Measurements from ENCODE around the gene MGME1.

Gene MGME1, protein sequence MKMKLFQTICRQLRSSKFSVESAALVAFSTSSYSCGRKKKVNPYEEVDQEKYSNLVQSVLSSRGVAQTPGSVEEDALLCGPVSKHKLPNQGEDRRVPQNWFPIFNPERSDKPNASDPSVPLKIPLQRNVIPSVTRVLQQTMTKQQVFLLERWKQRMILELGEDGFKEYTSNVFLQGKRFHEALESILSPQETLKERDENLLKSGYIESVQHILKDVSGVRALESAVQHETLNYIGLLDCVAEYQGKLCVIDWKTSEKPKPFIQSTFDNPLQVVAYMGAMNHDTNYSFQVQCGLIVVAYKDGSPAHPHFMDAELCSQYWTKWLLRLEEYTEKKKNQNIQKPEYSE

DNA sequence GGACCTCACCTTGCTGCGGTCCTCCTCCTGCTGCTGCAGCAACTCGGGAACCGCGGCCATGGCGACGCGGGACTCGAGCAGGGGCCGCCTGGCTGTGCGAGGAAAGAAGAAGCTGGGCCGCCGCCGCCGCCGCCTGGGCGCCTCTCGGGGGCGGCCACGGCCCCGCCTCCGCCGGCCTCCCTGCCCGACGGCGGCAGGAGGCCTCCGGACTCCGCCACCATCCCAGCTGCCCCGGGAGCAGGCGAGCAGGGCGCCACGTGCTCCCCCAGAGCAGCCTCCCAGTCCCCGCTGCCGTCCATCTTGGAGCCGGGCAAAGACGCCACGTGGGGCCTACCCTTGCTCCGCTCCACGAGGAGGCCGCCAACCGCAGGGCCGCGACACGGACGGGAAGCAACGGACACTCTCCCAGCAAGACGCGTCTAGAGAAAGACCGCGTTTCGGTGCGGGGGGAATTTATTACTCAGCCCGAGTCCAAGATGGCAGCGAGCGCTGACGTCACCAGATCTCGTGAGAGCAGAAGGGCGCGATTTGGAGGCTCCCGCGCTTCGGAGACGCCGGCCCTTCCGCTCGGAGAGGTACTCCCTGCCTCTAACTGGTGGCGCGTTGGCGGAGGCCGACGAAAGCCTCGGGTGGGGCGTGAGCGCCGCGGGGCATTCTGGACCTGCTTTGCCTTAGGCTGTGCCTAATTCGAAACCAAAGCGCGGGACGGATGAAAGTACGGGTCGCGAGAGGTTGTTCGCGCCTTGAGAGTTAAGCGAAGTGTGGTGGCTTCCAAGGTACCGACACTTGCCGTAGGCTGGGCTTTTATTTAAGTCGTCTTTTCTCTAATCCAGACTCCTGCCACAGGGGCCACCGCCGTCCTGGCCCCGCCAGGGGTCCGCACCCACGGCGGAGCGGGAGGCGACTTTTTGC lies at the start of gene MGME1, which contains the start of gene SNX5:
Gene MGME1, plus strand, starts transcription at position 653 of the 912 bp plus-strand sequence. CDS start 842 bp downstream, outside the sequence.
Gene SNX5, minus strand, starts transcription at position 429 of the 912 bp plus-strand sequence. Its CDS starts 369 bp downstream, at position 60.
- peak; percentile 100 for DNase-seq (ENCODE audit: low spot score)

DNA sequence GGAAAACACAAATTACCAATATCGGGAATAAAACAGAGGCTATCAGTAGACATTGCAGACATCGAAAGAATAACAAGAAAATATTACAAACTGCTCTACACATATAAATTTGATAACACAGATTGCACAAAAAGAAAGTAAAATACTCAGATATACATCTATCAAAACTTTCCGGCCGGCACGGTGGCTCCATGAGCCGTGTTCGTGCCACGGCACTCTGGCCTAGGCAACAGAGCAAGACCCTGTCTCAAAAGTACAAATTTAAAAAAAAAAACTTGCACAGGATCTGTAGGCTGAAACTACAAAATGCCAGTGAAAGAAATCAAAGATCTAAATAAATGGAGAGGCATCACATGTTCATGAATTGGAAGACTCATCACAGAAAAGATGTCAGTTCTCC lies 49.7 kb upstream of the MGME1 start:
- no peak for DNase-seq (ENCODE audit: low spot score)

DNA sequence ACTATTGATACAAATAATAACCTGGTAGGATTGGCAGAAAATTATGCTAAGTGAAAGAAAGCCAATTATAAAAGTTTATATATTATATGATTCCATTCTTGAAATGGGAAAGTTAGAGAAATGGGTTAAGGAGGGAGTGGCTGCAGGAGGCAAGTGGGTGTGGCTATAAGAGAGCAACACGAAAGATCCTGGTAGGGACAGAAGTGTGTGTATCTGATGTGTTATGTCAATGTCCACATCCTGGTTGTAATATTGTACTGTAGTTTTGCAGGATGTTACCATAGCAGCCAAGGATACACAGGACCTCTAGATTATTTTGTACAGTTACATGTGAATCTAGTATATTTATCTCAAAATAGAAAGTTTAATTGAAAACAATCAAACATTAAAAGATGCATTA lies 47.0 kb upstream of the MGME1 start:
- no peak for DNase-seq (ENCODE audit: low spot score)

DNA sequence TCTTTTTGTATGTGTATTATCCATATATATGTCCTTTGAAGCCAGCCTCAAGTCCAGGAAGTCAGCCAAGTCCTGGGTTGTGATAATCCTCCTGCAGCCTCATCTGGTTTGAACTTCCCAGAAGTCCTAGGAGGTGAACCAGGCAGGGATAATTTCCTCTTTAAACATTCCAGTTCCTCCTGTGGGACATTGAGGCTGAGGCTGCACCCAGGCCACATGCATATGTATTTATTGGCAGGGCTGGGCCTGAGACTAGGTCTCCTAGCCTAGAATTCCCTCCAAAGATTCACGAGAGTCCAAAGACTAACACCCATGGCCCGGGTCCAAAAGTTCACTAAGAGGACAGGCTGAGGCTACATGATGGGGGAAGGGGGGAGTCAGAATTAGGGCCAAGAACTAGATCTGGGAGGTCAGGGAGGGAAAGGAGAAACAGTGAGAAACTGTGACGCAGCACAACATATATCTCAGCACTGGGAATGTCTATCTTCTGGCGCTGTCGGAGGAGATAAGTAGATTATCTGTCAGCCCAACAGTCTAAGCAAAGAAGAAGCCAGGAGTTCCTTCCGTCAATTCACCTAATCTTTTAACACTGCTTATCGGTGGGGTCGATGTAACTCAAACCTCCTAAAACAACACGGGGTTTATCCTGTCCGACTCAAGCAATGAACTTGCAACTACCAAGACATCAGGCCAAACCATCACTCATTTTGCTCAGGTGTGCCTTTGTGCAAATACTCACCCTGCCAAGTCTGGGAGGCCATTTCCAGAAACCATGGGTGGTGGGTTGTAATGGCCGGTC lies 43.5 kb upstream of the MGME1 start:
- DNase-seq (ENCODE audit: low spot score) = no peak

DNA sequence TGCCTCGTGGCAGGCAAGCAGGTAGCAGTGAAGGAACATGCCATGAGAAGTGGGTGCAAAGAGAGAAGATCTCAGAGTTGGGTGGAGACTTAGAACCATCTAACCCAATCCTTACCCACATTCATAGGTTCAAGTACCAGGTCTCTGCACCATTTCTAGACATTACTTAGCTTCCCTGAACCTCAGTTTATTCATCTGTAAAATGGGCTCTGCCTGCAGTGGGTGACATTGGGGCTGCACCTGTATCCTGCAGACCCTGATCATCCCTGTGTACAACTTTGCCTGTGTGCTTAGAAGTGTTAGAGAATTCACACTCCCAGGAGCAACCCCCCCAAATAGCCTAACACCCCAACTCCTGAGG lies 42.9 kb upstream of the MGME1 start:
- no peak for DNase-seq (ENCODE audit: low spot score)

- no peak for DNase-seq (ENCODE audit: low spot score)
Measured at GRCh38 chr20:17928211-17928611, 40.6 kb upstream of the MGME1 start.

DNA sequence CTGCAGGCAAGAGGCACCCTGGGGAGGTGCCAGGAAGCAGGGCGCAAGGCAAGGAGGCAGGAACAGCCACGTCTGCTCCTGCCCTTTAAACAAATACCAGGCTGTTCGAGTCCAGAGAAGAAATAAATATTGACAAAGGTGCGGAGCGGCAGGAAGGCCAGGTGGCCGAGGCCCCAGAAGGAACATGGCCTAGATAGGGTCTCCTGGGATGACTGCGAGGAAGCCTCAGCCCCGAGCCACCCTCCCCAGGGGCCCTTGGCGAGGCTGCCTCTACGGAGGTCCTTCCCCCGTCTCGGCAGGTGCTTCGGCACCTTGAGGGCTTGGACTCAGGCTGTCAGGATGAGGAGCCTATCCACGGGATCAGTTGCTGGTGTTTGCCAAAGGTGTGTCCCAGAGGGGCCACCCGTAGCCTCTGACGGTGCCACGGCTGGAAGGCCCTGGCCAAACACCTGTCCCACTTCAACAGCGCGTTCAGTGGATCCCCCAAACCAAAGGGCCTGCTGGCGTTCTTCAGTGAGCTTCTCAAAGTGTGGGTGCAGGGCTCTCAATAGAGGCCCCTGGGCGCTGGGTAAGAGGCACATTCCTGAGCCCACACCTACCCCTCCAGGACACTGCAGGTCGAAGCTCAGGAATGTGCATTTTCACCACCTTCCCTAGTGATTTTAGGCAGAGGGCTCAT lies 40.0 kb upstream of the MGME1 start:
- no peak for DNase-seq (ENCODE audit: low spot score)

DNA sequence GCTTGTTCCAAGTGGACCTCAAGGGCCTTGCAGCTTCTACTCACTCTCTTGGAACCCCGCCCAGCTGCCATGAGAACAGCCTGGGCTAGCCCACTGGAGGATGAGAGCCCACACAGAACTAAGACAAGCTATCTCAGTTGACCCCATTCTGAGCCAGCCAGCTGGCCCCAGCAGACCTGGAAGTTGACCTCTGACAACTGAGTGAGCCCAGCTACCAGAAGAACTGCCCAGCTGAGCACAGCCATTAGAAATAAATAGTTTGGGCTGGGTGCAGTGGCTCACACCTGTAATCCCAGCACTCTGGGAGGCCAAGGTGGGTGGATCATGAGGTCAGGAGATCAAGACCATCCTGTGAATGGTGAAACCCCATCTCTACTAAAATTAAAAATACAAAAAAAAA lies 37.3 kb upstream of the MGME1 start:
- no peak for DNase-seq (ENCODE audit: low spot score)

DNA sequence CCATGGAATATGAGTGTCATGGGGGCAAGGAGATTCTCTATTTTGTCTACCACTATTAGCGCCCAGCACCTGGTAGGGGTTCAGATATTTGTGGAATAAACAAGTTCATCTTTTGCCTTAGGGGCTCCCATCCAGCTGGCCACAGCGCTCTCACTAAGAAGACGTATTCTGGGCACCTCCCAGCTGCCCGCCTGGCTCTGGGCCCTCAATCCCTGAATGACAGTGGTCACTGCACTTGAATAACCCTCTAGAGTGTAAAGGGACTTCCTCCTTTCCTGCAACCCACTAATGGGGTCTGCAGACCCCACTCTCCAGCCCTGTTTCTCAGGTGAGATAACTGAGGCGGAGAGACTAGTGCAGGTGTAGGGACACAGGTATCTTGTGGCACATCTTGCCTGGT lies 36.4 kb upstream of the MGME1 start:
- DNase-seq (ENCODE audit: low spot score) = no peak

- no peak for DNase-seq (ENCODE audit: low spot score)
Measured at GRCh38 chr20:17933121-17933520, 35.7 kb upstream of the MGME1 start.

DNA sequence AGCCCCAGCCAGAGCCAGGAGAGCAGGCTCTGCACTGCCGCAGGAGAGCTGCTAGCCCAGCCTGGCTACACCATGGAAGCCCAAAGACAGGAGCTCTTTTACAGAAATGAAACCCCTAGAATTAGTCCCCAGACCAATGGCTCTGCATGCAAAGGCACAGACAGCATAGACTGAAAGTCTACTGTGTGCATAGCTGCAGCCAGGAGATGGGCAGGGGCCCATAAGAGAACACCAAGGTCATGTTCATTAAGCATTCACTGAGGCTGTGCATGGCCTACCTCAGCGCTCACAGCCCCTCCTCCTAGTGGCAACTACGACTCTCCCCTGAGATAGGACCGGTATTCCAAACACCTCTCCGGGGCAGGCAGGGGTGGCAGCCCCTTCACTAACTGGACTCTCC lies 35.1 kb upstream of the MGME1 start:
- no peak for DNase-seq (ENCODE audit: low spot score)

DNA sequence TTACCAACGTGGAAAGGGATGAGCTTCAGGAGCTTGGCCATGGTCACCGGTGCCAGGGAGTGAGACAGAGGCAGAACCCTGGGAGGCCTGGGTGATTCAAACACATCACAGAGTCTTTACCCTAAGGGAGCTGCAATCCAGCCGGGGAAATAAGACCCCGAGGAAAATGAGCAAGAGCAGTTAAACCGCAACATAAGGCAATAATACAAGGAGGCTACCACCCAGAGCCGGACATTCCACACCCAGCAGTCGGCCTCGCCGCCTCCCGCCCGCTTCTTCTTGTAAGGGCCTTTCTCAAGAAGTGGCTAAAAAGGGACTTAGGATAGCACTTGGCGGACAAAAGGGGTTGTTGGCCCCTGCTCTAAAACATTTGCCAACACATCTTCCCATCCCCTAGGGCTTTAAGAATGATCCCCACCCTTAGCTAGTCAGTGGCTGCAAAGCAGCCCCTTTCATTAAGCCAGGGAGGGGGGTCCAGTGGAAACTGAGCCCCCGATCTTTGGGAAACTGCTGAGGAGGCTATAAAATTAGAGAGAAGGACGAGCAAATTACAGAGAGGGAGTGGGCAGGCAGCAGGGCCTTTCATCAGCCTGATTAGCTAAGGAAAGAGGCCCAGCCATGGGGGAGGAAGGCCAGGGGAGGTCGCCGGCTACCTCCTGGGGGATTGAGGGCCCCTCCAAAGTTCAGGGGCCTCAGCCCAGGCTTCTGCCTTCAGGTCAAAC lies 34.5 kb upstream of the MGME1 start:
- DNase-seq (ENCODE audit: low spot score) = no peak

DNA sequence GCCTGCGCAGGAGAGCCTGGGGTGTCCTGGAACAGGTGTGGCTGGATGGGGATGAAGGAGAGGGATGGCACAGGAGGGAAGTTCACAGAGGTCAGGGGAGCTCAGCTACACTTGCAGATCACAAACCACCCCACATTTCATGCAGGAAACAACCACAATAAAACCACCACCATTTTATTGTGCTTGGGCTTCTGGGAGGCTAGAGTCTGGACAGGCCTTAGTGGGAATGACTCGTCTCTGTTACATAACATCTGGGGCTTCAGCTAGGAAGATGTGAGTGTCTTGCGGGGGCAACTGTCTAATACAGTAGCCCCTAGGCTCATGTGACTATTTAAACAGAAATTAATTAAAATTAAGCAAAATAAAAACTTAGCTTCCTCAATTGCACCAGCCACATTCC lies 33.6 kb upstream of the MGME1 start:
- no peak for DNase-seq (ENCODE audit: low spot score)

DNA sequence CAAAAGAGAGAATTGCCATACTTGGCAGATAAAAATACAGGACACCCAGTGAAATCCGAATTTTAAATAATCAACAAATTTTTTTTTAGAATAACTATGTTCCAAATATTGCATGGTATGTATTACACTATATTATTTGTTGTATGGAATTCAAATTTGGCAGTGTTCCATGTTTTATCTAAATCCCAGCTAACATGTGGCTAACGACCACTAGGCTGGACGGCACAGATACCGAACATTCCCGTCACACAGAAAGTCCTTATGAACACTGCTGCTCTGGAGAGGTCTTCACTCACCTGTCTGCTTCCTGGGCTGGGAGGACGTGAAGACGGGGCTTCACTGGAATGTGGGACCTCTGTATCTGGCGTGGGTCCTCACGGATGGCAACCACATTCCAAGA lies 33.1 kb upstream of the MGME1 start:
- no peak for DNase-seq (ENCODE audit: low spot score)

DNA sequence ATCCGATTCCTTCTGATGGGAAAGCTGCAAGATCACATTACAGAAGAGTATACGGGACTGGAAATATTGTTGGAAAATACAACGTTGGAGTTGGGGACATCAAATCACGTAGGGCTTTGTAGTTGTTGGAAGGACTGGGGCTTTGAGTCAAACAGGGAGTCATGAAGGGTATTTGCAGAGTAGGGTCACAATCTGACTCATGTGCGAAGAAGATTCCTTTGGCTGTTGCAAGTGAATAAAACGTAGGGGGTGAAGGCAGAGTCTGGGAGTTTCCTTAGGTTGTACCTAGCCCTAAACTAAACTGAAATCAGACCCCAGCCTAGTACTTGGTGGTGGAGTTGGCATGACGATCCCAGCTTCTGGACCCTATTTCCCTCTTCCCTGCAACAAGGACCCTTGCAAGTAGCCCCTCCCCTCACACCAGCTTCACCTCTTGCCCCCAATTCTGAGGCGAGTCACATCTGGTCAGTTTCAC lies 32.5 kb upstream of the MGME1 start:
- no peak for DNase-seq (ENCODE audit: low spot score)

DNA sequence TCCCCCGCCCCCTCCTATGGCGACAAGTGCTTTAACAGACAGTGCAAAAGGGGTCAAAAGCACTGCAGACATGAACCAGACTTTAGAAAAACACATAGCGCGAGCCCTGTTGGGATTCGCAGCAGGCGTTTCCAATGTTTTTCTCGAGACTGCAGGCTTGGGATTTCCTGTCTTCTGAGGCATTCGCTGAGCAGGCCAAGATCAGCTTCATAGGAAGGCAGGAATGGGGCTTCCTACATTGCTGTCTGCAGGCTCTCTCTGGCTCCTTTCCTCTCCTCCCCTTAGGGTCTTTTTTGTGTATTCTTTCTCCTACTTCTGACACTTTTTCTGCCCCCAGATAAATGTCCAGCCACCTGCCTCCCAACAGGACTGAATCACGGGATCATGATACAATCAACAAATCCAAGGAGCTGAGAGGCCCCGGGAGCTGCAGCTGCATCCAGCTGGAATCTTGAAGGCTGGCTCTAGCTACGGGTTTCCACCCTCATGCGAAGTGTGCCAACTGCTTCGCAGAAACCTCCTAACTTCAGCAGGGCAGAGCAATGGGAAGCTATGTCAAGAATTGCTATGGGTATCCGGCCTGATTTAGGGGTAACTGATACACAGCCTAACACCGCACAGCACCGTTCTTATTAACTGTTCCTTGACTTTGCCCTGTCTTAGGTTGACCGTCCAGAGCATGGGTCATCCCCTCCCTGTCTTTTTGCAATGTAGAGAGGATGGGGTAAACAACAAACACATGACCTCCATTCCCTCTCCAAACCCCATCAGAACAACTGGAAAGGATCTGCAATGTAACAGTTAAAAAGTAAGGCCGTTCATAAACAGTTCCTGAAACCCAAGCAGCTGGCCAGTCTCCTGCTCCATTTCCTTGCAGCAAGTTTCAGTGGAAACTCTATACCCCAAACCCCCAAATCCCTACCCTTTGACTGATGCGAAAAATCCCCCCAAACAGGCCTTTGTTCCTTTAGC lies 31.8 kb upstream of the MGME1 start:
- no peak for DNase-seq (ENCODE audit: low spot score)

GRCh38 chr20:17938871-17939619 lies 29.8 kb upstream of the MGME1 start:
- peak; percentile 59 for DNase-seq (ENCODE audit: low spot score)

- no peak for DNase-seq (ENCODE audit: low spot score)
Measured at GRCh38 chr20:17939622-17940223, 29.1 kb upstream of the MGME1 start.
